Thoracic aorta (tissue), 2 donors: ENCODE measurements around the gene REEP2. TPM values are rescaled to one million over a fixed set of nuclear protein-coding genes. Genes with fewer than 3 reads are reported as not detected.
A peak's percentile ranks its signal among the peaks of the same experiment; 100 is the strongest.
"Not testable (repeated sequence)": the region's sequence is repeated elsewhere in the genome, so short reads cannot be mapped to it uniquely, and the experiment has no call there.

ENCODE experiments used
- ATAC-seq: fragments of 150-250 bp; one replicate; pipeline ENCODE4 v1.8.0; 2017; ENCODE audit warnings: low read depth; ENCODE audit not compliant: insufficient number of reproducible peaks, low FRiP score
- DNase-seq: peaks from one replicate; pipeline ENCODE4 v3.0.0-alpha.2; 2020; ENCODE audit warnings: low spot score
- H3K27ac ChIP-seq, 2 donors: fragments of 200-600 bp; sonication (generic); 1 replicate in 1 of 2; 2 replicates in 1 of 2; pipeline ENCODE4 v1.5.1; 2016; ENCODE audit warnings: mild to moderate bottlenecking in 2 of 2, moderate library complexity in 2 of 2
- H3K27me3 ChIP-seq: fragments of 200-600 bp; sonication (generic); replicated peaks from 2 replicates; pipeline ENCODE4 v1.6.0; 2016; ENCODE audit warnings: mild to moderate bottlenecking; ENCODE audit not compliant: insufficient read depth
- H3K36me3 ChIP-seq: fragments of 200-600 bp; sonication (generic); one replicate; pipeline ENCODE4 v1.5.1; 2016
- H3K4me1 ChIP-seq, 2 donors: fragments of 200-600 bp; sonication (generic); 1 replicate in 1 of 2; 2 replicates in 1 of 2; pipeline versions ENCODE4 v1.5.1 to v1.6.0; 2016; ENCODE audit warnings: low read depth in 2 of 2, mild to moderate bottlenecking in 1 of 2; ENCODE audit not compliant: control insufficient read depth in 1 of 2
- H3K4me3 ChIP-seq: fragments of 200-600 bp; sonication (generic); 2 replicates; pipeline ENCODE4 v1.5.1; 2016; ENCODE audit warnings: mild to moderate bottlenecking
- H3K9me3 ChIP-seq: fragments of 200-600 bp; sonication (generic); 2 replicates; pipeline ENCODE4 v1.5.1; 2016
- total RNA-seq, 2 donors: library from RNA; depleted of rRNA; stranded (reverse); fragments of >200 nt; gene quantifications; one replicate each; pipeline versions ENCODE4 v1.1.0 to v1.2.3, GENCODE V29; 2016
- TF ChIP-seq, protein P1 (sequence below): fragments of 200-600 bp; sonication (generic); IDR thresholded peaks from one replicate; pipeline ENCODE4 v1.5.1; 2019; ENCODE audit warnings: antibody characterized with exemption

Gene REEP2
- total RNA-seq, 2 donors from 2014 or later: 8.9 to 11.5 TPM

DNA sequence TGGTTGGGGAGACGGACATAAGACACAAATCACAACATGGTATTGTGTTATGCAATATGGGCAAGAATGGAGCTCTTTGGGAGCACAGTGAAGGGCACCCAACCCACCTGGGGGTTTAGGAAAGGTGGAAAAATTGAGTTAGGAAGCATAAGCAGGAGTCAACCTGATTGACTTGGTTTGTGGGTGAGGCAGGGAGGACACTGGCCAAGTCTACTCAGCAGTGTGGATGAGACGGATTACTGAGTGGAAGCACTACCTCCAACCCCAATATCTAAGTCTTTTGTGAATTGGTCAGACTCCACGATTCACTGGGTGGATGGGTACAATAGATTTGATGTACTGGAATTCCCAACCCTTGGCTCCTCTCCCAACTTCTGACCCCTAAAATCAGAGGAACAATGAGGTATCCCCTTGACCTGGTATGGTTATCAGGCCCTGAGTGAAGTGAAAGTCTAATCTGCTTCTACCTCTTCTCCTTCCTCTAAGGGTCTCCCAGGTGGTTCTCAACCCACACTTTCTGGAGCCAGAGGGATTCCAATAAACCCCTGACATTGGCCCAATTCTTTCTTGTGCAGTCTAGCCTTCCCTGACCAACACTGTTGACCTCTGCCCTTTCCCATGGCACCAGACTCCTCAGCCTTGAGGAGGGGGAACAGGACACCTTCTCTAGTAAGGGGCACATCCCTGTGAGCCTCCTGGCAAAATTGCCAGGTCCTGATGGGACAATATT is 31.6 kb downstream of the REEP2 start:
- peak; percentile 5 for ATAC-seq
- no peaks in the 10 kb centered on the region for H3K27me3 ChIP-seq
- H3K27ac ChIP-seq: peak overlapping the region in 1 of 2 donors; percentile 23
- TF ChIP-seq, protein P1, sequence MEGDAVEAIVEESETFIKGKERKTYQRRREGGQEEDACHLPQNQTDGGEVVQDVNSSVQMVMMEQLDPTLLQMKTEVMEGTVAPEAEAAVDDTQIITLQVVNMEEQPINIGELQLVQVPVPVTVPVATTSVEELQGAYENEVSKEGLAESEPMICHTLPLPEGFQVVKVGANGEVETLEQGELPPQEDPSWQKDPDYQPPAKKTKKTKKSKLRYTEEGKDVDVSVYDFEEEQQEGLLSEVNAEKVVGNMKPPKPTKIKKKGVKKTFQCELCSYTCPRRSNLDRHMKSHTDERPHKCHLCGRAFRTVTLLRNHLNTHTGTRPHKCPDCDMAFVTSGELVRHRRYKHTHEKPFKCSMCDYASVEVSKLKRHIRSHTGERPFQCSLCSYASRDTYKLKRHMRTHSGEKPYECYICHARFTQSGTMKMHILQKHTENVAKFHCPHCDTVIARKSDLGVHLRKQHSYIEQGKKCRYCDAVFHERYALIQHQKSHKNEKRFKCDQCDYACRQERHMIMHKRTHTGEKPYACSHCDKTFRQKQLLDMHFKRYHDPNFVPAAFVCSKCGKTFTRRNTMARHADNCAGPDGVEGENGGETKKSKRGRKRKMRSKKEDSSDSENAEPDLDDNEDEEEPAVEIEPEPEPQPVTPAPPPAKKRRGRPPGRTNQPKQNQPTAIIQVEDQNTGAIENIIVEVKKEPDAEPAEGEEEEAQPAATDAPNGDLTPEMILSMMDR: no peak
- peaks cover 8 to 29% of the 10 kb centered on the region in 2 donors for H3K4me1 ChIP-seq
- no peaks in the 10 kb centered on the region for H3K9me3 ChIP-seq
- H3K4me3 ChIP-seq: no peak overlapping the region
- DNase-seq: no peak
- H3K36me3 ChIP-seq: peaks cover 8% of the 10 kb centered on the region

DNA sequence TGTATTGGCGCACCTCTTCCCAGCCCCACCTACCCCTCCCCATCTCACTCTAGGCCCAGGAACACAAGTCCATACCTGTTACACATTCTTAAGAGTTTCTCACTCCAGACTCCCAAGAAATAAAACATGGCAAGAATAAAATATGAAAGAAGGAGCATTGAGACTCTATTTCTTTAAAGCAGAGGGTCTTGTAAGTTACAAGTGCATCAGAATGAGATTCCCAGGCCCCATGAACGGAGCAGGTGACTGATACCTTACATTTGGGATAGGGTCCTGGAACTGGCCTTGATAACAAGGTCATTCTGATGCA is 32.1 kb downstream of the REEP2 start:
- no peak overlapping the region for H3K4me3 ChIP-seq
- H3K9me3 ChIP-seq: no peaks in the 10 kb centered on the region
- no peaks in the 10 kb centered on the region for H3K27me3 ChIP-seq
- peaks cover 8 to 29% of the 10 kb centered on the region in 2 donors for H3K4me1 ChIP-seq
- TF ChIP-seq, protein P1: no peak
- H3K27ac ChIP-seq: no peak overlapping the region
- no peak for ATAC-seq
- peaks cover 8% of the 10 kb centered on the region for H3K36me3 ChIP-seq
- no peak for DNase-seq

DNA sequence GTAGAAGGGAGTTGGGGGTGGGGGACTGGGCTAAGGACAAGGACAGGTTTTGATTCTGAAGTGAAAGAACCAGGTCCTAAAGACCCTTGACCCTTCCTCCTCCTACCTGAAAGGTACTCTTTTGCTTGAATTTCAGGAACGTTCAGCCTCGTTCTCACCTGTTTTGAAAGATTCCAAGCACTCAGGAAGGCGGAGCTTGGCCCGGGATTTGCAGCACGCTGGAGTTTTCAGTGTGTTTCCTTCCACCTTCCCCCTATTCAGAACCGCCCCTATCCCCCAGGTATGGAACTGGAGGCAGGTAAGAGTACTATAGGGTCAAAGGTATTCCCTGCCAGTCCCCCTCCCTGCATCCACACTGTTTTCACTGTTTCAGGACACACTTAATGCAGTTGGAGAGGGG is 33.5 kb downstream of the REEP2 start:
- DNase-seq: no peak
- ATAC-seq: no peak
- H3K4me1 ChIP-seq: peaks cover under 1 to 15% of the 10 kb centered on the region in 2 donors
- no peaks in the 10 kb centered on the region for H3K9me3 ChIP-seq
- no peaks in the 10 kb centered on the region for H3K27me3 ChIP-seq
- TF ChIP-seq, protein P1: no peak
- no peak overlapping the region for H3K4me3 ChIP-seq
- no peak overlapping the region for H3K27ac ChIP-seq
- H3K36me3 ChIP-seq: peaks cover 4% of the 10 kb centered on the region

DNA sequence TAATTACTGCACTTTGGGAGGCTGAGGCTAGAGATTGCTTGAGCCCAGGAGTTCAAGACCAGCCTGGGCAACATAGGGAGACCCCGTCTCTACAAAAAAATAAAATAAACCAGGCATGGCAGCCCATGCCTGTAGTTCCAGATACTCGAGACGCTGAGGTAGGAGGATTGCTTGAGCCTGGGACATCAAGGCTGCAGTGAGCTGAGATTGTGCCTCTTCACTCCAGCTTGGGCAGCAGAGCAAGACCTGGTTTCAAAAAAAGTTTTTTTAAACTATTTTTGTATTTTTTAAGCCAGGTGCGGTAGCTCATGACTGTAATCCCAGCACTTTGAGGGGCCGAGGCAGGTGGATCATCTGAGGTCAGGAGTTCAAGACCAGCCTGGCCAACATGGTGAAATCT is 34.3 kb downstream of the REEP2 start:
- H3K27me3 ChIP-seq, H3K9me3 ChIP-seq, H3K4me1 ChIP-seq, H3K4me3 ChIP-seq, H3K36me3 ChIP-seq, DNase-seq, H3K27ac ChIP-seq, ATAC-seq: not testable (repeated sequence)

DNA sequence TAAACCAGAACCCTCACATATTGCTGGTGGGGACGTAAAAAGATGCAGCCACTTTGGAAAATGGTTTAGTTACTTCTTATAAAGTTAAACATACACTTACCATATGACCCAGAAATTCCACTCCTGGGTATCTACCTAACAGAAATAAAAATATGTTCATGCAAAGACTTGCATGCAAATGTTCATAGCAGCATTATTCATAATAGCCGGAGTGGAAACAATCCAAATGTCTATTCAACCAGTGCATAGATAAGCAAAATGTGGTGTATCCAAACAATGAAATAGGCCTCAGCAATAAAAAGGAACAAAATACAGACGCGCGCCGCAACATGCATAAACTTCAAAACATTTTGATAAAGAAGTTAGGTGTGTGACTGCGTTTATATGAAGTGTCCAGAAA is 38.1 kb downstream of the REEP2 start:
- no peaks in the 10 kb centered on the region for H3K9me3 ChIP-seq
- H3K27ac ChIP-seq: no peak overlapping the region
- DNase-seq: no peak
- no peak for ATAC-seq
- H3K27me3 ChIP-seq: no peaks in the 10 kb centered on the region
- H3K36me3 ChIP-seq: no peaks in the 10 kb centered on the region
- TF ChIP-seq, protein P1: no peak
- H3K4me3 ChIP-seq: no peak overlapping the region
- H3K4me1 ChIP-seq: no peaks in the 10 kb centered on the region

DNA sequence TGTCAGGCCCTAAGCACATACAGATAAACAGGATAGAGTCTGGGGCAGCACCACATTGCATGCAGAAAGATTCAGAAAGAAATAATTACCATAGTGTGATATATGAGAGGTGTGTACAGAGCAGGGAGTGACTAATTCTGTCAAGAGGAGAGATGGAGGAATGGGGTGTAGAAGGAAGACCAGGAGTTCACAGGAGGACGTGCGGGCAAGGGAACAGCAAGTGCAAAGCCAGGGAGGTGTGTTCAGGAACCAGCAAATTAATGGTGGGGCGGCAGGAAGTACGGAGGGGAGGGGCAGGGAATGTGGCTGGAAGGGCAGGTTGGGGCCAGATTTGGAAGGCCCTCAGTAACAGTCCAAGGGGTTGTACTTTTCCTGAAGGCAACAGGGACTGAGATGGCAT is 43.8 kb downstream of the REEP2 start:
- no peak for ATAC-seq
- H3K4me1 ChIP-seq: no peaks in the 10 kb centered on the region
- H3K27me3 ChIP-seq: no peaks in the 10 kb centered on the region
- no peak overlapping the region for H3K27ac ChIP-seq
- no peak for DNase-seq
- no peak overlapping the region for H3K4me3 ChIP-seq
- no peaks in the 10 kb centered on the region for H3K9me3 ChIP-seq
- H3K36me3 ChIP-seq: no peaks in the 10 kb centered on the region
- TF ChIP-seq, protein P1: no peak
